ENCODE results near the gene ISOC2. TPM values are rescaled to one million over a fixed set of nuclear protein-coding genes. Genes with fewer than 3 reads are reported as not detected.

ISOC2 gene
- total and polyA plus RNA-seq, 2 donors (not counting 3 experiments of a cell fraction or from before 2014, with no cell fraction given), result 49.3 to 68.7 TPM

DNA sequence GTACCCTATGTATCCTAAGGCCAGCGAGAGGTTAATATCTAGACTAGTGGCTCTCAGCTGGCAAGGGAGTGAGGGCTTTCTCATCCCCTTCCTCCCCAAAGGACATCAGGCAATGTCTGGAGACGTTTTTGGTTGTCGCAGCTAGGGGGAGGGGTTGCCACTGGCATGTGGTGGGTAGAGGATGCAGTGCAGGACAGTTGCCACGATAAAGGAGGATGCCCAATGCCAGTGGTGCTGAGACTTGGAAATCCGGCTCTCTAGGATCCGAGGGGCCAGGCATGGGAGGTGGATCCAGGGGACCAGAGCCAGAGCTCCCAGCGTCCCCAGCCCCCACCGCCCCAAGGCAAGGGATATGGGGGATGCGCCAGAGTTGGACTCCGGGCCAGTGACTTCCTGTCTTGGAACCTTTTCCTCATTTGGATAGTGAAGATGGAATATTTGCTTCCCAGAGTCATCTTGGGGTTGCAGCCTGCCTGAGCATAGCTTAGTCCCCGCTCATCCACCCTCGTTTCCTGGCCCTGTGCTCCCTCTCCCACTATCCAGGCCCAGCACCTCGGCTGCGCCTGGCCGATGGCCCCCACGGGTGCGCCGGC is 31.7 kb upstream of the ISOC2 start:
- intact Hi-C loops (cut with micrococcal nuclease) (no loop called here), dilution Hi-C loops (cut with MboI; ENCODE audit: extremely low pct_ligation_motif_present, low sequenced_read_pairs) (no loop called here)
- ChIA-PET POLR2A (no interaction called here), CTCF (interaction anchor here (3.2 to 5.5 kb wide), 2 partner anchors 11 to 25 kb away, joined by 17 to 38 read pairs; no protein-coding TSS in a partner anchor)
- no peak overlapping the region for H3K27ac ChIP-seq (ENCODE audit: insufficient read depth, low read depth, low read length)
- H2AFZ ChIP-seq (ENCODE audit: low read depth, low read length), result no peak overlapping the region
- no peak overlapping the region for H3K4me3 ChIP-seq (replicated peaks in 1 of 3; ENCODE audit: insufficient read depth in 1 of 3, low read depth in 1 of 3, low read length in 3 of 3)
- H3K4me1 ChIP-seq (ENCODE audit: control insufficient read depth, extremely low read depth, insufficient read depth, low read length), result peaks cover 3% of the 10 kb centered on the region
- H3K4me2 ChIP-seq (ENCODE audit: insufficient read depth, low read length), result no peak overlapping the region
- FAIRE-seq, result no peak
- H3K9me3 ChIP-seq (replicated peaks; ENCODE audit: control insufficient read depth, insufficient read depth, low read length), result no peaks in the 10 kb centered on the region
- DNase-seq (ENCODE audit: low read depth, low spot score), result no peak
- H3K79me2 ChIP-seq (ENCODE audit: control insufficient read depth, insufficient read depth, low read length), result no peaks in the 10 kb centered on the region
- no TSS peak for BruUV-seq (replicated peaks)
- TF ChIP-seq, protein P1, sequence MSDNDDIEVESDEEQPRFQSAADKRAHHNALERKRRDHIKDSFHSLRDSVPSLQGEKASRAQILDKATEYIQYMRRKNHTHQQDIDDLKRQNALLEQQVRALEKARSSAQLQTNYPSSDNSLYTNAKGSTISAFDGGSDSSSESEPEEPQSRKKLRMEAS (IDR thresholded peaks at IDR 0.05; ENCODE audit: insufficient read depth, insufficient read length), result no peak
- TF ChIP-seq POLR2AphosphoS5 (IDR thresholded peaks at IDR 0.05; ENCODE audit: insufficient read depth, low read depth, low read length) (no peak), JUN (IDR thresholded peaks at IDR 0.05; ENCODE audit: borderline replicate concordance, insufficient read depth, insufficient read length, low read depth) (no peak), FOS (IDR thresholded peaks at IDR 0.05; ENCODE audit: borderline replicate concordance, insufficient read depth, low read length) (no peak), GATA2 (IDR thresholded peaks at IDR 0.05; ENCODE audit: insufficient read depth, insufficient read length, low read depth, low read length) (no peak), EZH2 (IDR thresholded peaks at IDR 0.05; ENCODE audit: borderline replicate concordance, low read depth, low read length, severe bottlenecking) (no peak), MYC (IDR thresholded peaks at IDR 0.05; ENCODE audit: low read depth, low read length) (no peak), POLR2A (IDR thresholded peaks at IDR 0.05; ENCODE audit: low read depth, low read length) (no peak)
- TF ChIP-seq, protein P2, sequence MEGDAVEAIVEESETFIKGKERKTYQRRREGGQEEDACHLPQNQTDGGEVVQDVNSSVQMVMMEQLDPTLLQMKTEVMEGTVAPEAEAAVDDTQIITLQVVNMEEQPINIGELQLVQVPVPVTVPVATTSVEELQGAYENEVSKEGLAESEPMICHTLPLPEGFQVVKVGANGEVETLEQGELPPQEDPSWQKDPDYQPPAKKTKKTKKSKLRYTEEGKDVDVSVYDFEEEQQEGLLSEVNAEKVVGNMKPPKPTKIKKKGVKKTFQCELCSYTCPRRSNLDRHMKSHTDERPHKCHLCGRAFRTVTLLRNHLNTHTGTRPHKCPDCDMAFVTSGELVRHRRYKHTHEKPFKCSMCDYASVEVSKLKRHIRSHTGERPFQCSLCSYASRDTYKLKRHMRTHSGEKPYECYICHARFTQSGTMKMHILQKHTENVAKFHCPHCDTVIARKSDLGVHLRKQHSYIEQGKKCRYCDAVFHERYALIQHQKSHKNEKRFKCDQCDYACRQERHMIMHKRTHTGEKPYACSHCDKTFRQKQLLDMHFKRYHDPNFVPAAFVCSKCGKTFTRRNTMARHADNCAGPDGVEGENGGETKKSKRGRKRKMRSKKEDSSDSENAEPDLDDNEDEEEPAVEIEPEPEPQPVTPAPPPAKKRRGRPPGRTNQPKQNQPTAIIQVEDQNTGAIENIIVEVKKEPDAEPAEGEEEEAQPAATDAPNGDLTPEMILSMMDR (IDR thresholded peaks at IDR 0.05; ENCODE audit: extremely low read depth in 1 of 2, insufficient read depth in 1 of 2, low read depth in 1 of 2, low read length in 2 of 2), result no peak
- H3K36me3 ChIP-seq (ENCODE audit: control insufficient read depth in 2 of 2, extremely low read depth in 1 of 2, insufficient read depth in 2 of 2, low read length in 2 of 2), result no peaks in the 10 kb centered on the region
- no peak overlapping the region for H3K9ac ChIP-seq (replicated peaks; ENCODE audit: extremely low read depth, insufficient read depth, low read length)
- no peaks in the 10 kb centered on the region for H4K20me1 ChIP-seq (replicated peaks; ENCODE audit: control insufficient read depth, extremely low read depth, insufficient read depth, low read length)
- H3K27me3 ChIP-seq (ENCODE audit: control insufficient read depth in 2 of 2, insufficient read depth in 2 of 2, low read length in 2 of 2), result no peaks in the 10 kb centered on the region
- no peaks in the 10 kb centered on the region for H3K9me1 ChIP-seq (replicated peaks; ENCODE audit: control insufficient read depth, extremely low read depth, insufficient read depth, low read length)
